SK-N-SH (cell line): ENCODE data around the gene DPP10.

Experiments used
- CHD2 ChIP-seq: fragments of 150-350 bp; IDR thresholded peaks from 2 replicates; pipeline ENCODE4 v1.6.1; 2018; ENCODE audit warnings: low read length; ENCODE audit not compliant: partially characterized antibody
- RAD21 ChIP-seq: IDR thresholded peaks from 2 replicates; pipeline ENCODE4 v1.6.1; 2012; ENCODE audit warnings: mild to moderate bottlenecking, low read length
- RFX5 ChIP-seq: IDR thresholded peaks from 2 replicates; pipeline ENCODE4 v1.6.1; 2012; ENCODE audit warnings: mild to moderate bottlenecking, improper control_type of control experiment, low read length
- TF ChIP-seq, protein P1 (sequence below): fragments of 200-600 bp; sonication (generic); IDR thresholded peaks from 2 replicates; pipeline ENCODE4 v1.6.1; 2017; ENCODE audit warnings: antibody characterized with exemption, mild to moderate bottlenecking, moderate library complexity
- TF ChIP-seq, protein P2 (sequence below): IDR thresholded peaks from 2 replicates; pipeline ENCODE4 v1.6.1; 2012; ENCODE audit warnings: mild to moderate bottlenecking, low read depth, low read length, moderate library complexity
- TF ChIP-seq, protein P3 (sequence below): IDR thresholded peaks from 2 replicates; pipeline ENCODE4 v1.4.0; 2012; ENCODE audit warnings: low read depth

DNA sequence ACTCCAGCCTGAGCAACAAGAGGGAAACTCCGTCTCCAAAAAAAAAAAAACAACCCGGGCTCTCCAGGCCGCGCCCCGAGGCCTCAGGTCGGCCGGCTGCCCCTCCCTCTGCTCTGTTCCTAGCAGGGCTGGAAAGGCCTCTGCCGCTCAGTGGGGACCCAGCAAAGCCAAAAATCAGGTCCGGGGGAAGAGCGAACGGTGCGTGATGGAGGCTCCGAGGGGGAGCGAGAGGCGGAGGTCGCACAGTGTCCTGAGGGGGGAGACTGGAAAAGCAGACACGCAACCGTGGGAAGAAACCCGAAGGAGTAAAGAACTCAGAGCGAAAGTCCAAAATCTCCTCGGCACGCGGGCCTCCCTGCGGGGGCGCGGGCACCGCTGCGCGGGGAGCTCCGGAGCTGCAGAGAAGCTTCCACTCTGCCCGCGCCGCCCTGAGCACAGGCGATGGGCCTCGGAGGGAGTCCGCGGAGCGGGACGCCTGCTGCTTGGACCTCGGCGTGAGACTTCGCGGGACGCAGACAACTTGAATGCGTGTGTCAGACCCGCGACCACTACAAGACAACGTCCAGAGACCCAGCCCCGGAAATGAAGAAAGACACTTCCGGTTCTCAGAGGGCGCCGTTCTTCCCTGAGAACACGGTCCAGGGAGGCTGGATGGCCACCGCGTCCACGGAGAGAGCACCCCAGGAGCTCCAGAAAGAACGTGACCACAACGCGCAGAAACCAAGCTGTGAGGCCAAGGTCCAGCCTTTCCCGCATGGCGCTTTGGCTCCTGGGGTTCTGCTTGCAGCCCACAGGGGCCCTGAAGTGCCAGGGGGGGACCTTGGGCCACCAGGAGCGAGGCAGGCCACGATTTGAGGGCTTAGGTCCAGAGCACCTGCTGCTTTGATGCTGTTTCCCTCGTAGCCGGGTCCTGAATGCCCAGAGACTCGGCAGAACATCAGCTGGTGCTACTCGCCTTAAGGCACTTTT lies 219.8 kb downstream of the DPP10 start:
- TF ChIP-seq, protein P1, sequence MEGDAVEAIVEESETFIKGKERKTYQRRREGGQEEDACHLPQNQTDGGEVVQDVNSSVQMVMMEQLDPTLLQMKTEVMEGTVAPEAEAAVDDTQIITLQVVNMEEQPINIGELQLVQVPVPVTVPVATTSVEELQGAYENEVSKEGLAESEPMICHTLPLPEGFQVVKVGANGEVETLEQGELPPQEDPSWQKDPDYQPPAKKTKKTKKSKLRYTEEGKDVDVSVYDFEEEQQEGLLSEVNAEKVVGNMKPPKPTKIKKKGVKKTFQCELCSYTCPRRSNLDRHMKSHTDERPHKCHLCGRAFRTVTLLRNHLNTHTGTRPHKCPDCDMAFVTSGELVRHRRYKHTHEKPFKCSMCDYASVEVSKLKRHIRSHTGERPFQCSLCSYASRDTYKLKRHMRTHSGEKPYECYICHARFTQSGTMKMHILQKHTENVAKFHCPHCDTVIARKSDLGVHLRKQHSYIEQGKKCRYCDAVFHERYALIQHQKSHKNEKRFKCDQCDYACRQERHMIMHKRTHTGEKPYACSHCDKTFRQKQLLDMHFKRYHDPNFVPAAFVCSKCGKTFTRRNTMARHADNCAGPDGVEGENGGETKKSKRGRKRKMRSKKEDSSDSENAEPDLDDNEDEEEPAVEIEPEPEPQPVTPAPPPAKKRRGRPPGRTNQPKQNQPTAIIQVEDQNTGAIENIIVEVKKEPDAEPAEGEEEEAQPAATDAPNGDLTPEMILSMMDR = no peak
- TF ChIP-seq, protein P2, sequence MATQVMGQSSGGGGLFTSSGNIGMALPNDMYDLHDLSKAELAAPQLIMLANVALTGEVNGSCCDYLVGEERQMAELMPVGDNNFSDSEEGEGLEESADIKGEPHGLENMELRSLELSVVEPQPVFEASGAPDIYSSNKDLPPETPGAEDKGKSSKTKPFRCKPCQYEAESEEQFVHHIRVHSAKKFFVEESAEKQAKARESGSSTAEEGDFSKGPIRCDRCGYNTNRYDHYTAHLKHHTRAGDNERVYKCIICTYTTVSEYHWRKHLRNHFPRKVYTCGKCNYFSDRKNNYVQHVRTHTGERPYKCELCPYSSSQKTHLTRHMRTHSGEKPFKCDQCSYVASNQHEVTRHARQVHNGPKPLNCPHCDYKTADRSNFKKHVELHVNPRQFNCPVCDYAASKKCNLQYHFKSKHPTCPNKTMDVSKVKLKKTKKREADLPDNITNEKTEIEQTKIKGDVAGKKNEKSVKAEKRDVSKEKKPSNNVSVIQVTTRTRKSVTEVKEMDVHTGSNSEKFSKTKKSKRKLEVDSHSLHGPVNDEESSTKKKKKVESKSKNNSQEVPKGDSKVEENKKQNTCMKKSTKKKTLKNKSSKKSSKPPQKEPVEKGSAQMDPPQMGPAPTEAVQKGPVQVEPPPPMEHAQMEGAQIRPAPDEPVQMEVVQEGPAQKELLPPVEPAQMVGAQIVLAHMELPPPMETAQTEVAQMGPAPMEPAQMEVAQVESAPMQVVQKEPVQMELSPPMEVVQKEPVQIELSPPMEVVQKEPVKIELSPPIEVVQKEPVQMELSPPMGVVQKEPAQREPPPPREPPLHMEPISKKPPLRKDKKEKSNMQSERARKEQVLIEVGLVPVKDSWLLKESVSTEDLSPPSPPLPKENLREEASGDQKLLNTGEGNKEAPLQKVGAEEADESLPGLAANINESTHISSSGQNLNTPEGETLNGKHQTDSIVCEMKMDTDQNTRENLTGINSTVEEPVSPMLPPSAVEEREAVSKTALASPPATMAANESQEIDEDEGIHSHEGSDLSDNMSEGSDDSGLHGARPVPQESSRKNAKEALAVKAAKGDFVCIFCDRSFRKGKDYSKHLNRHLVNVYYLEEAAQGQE = no peak
- TF ChIP-seq, protein P3, sequence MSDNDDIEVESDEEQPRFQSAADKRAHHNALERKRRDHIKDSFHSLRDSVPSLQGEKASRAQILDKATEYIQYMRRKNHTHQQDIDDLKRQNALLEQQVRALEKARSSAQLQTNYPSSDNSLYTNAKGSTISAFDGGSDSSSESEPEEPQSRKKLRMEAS = no peak
- TF ChIP-seq RAD21 (no peak), CHD2 (no peak), RFX5 (no peak)
